Body of pancreas (tissue), 4 donors: Measurements from ENCODE around the gene TAC4. TPM values are rescaled to one million over a fixed set of nuclear protein-coding genes. Genes with fewer than 3 reads are reported as not detected.
A peak's percentile ranks its signal among the peaks of the same experiment; 100 is the strongest.

Source experiments
- ATAC-seq: fragments of 150-250 bp; one replicate; pipeline ENCODE4 v1.9.1; 2016
- DNase-seq, 4 donors: peaks; one replicate each; pipeline ENCODE4 v3.0.0-alpha.2; 2019
- H3K27ac ChIP-seq, 4 donors: fragments of 200-600 bp; sonication (generic); 1 replicate in 3 of 4; 2 replicates in 1 of 4; pipeline versions ENCODE4 v1.5.1 to v1.6.1; 2016 to 2019; ENCODE audit warnings: mild to moderate bottlenecking in 1 of 4, mixed read lengths in 1 of 4, moderate library complexity in 1 of 4
- H3K27me3 ChIP-seq, 2 donors: fragments of 200-600 bp; sonication (generic); one replicate each; pipeline ENCODE4 v1.6.0; 2016; ENCODE audit warnings: mild to moderate bottlenecking in 1 of 2
- H3K36me3 ChIP-seq, 2 donors: fragments of 200-600 bp; sonication (generic); replicated peaks in 1 of 2; 2 replicates each; pipeline ENCODE4 v1.5.1; 2016; ENCODE audit warnings: low read depth in 2 of 2; ENCODE audit not compliant: insufficient read depth in 1 of 2
- H3K4me1 ChIP-seq: fragments of 200-600 bp; sonication (generic); one replicate; pipeline ENCODE4 v1.6.0; 2016
- H3K4me3 ChIP-seq, 2 donors: fragments of 200-600 bp; sonication (generic); 1 replicate in 1 of 2; 2 replicates in 1 of 2; pipeline ENCODE4 v1.5.1; 2016 to 2019
- H3K9me3 ChIP-seq, 3 donors: fragments of 200-600 bp; sonication (generic); 1 replicate in 2 of 3; 2 replicates in 1 of 3; pipeline ENCODE4 v1.5.1; 2016
- CTCF ChIP-seq, 7 experiments: fragments of 450-650 bp in 4 of 7; fragments of 200-600 bp in 3 of 7; sonication (generic) in 3 of 7; IDR thresholded peaks; one replicate each; pipeline ENCODE4 v1.5.1; 2016 to 2019; ENCODE audit warnings: antibody characterized with exemption in 7 of 7
- POLR2A ChIP-seq, 3 donors: fragments of 450-650 bp; IDR thresholded peaks; one replicate each; pipeline ENCODE4 v1.6.1; 2016; ENCODE audit warnings: antibody characterized with exemption in 3 of 3, mild to moderate bottlenecking in 2 of 3
- WGBS, 2 donors: methylation state at CpG; one replicate each; pipeline ENCODE4 v1.1.5; 2017; 5-methylcytosine and 5-hydroxymethylcytosine counted together
- intact Hi-C: fragments of 100-400 bp; cut with DNase I; formaldehyde crosslinking; loops from one replicate; pipeline ENCODE4 v1.15.1; 2023
- total RNA-seq, 2 donors: library from RNA; depleted of rRNA; stranded (reverse); fragments of >200 nt; gene quantifications; one replicate each; pipeline ENCODE4 v1.1.0, GENCODE V29; 2016

Gene TAC4
- total RNA-seq, 2 donors from 2014 or later: not detected

DNA sequence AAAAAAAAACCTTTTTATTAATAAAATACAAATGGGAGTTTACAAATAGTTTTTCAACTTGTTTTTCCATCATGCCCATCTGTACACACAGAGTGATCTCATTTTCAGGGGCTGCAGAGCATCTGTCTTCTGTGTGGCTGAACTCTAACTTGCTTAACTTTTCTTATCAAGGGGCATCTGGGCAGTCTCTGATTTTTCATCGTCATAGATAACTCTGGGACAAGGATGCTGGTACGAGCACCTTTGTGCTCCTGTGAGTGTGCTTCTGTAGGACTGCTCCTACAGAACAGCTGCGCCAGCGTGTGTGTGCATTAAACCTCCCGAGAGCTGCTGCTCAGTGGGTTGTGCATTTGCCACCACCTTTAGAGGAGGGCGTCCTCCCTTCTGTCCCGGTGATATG is 34.6 kb upstream of the TAC4 start:
- no peak overlapping the region for H3K27ac ChIP-seq
- 41 to 52% methylated on average over 7 of the region's 7 CpGs for WGBS, 2 donors
- peaks cover 26% of the 10 kb centered on the region for H3K4me1 ChIP-seq
- H3K36me3 ChIP-seq: no peaks in the 10 kb centered on the region
- intact Hi-C loops: no loop called here
- peaks cover 0 to 4% of the 10 kb centered on the region in 2 donors for H3K27me3 ChIP-seq
- H3K9me3 ChIP-seq: no peaks in the 10 kb centered on the region
- no peak overlapping the region for H3K4me3 ChIP-seq
- no peak for DNase-seq
- TF ChIP-seq CTCF (IDR thresholded peaks at IDR 0.05): no peak
- TF ChIP-seq POLR2A (IDR thresholded peaks at IDR 0.05): no peak
- no peak for ATAC-seq

DNA sequence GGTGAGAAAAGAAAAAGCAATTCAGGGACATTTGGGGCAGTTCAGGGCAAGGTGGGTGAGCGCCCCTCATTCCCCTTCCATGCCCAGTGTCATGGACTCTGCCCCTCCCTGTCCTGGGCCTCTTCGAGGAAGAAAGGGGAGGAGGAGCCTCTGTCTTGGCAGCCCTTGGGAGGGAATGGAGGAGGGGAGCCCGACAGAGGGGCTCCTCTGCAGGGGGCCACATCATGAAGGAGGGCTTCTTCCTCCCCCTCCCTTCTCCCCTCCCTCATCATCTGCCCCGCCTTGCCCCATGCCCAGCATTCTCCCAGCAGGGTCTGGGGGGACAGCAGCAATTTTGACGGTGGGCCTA is 33.2 kb upstream of the TAC4 start:
- intact Hi-C loops: no loop called here
- WGBS, 2 donors: 36% methylated on average over 5 of the region's 5 CpGs
- Histone ChIP-seq H3K4me3 (no peak overlapping the region), H3K9me3 (no peaks in the 10 kb centered on the region), H3K4me1 (peaks cover 12% of the 10 kb centered on the region), H3K27ac (no peak overlapping the region), H3K36me3 (no peaks in the 10 kb centered on the region), H3K27me3 (peaks cover 0 to 4% of the 10 kb centered on the region in 2 donors)
- TF ChIP-seq CTCF (IDR thresholded peaks at IDR 0.05) (no peak), POLR2A (IDR thresholded peaks at IDR 0.05) (no peak)
- DNase-seq (no peak), ATAC-seq (no peak)

DNA sequence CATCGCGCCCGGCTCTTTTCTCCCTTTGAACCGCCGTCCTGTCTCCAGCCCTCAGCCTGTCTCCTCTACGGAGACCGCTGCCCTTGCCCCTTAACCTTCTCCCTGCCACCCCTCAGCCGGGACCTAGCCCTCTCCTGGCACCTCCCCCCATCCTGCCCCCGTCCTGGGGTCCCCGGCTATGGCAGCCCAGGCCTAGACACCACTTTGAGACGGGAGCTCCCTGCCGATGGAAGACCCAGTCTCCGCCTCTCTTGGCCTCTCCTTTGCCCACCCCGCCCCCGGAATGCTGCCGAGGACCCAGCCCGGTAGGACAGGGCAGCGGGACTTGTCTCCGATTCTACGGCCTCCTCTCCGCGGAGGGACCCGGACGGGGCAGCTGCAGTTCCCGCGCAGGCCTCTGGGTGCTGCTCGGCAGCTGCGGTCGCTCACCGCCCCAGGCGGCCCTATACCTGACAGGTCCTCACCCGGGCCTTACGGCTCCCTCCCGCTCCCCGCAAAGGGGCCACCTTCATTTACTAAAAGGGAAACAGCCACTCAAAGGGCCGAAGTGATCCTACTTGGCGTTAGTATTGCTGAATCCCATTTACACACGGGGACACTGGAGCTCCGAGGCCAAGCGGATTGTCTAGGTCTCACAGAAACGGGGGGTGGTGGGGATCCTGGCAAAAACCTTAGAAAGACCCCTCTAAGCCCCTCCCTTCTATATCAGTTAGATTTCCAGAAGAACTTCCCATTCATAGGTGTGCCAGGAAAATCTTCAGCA is 32.6 kb upstream of the TAC4 start:
- Histone ChIP-seq H3K4me1 (peaks cover 7% of the 10 kb centered on the region), H3K9me3 (no peaks in the 10 kb centered on the region), H3K4me3 (no peak overlapping the region), H3K27me3 (peaks cover 0 to 4% of the 10 kb centered on the region in 2 donors), H3K36me3 (no peaks in the 10 kb centered on the region), H3K27ac (no peak overlapping the region)
- peak; percentile 76 to 82 (median 80) for DNase-seq
- TF ChIP-seq CTCF (IDR thresholded peaks at IDR 0.05) (peak; percentile 91 to 98 (median 94)), POLR2A (IDR thresholded peaks at IDR 0.05) (no peak)
- peak; percentile 95 for ATAC-seq
- intact Hi-C loops: no loop called here
- WGBS, 2 donors: 9 to 30% methylated on average over 17 to 41 of the region's 41 CpGs

DNA sequence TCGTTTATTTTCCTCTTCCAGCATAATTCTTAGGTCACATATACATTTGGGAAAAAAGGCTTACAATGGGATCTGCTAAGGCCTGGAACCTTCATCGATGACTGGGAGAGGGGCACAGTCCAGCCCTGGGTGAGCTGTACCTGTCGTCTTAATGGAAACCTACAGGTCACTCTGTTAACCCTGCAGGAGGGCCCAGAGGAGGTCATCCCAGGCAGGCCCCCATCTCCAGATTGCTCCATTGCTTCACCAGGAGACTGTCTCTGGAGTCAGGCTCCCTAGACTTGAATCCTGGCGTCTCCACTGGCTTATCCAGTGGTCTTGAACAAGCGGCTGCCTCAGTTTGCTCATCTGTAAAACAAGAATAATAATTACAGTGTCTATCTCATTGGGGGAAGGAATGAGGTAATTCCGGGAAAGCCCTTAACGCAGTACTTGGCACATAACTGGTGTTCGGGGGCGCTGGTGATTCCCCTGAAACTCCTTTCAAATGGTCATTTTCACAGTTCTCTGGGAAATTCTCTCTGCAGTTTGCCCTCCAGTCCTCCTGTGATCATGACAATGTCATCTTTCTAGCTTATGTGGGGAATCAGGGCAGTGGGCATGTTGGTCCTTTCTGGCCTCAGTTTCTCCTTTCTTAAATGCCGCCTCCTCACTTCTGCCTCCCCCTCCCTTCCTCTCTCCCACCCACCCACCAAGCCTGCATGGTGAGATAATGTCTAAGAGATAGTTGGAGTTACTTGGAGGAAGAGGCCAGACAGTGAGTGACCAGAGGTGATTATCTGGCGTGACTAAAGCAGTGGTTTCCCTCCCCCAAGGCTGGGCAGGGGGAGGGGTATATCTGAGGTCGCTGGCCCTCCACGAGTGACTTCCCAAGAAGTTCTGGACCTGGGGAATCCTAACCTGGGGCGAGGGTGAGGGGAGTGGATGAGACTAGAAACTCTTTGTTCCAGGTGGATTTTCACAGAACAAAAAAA is 31.3 kb upstream of the TAC4 start:
- ATAC-seq (no peak), DNase-seq (no peak)
- 59 to 61% methylated on average over 14 of the region's 14 CpGs for WGBS, 2 donors
- intact Hi-C loops: no loop called here
- Histone ChIP-seq H3K9me3 (no peaks in the 10 kb centered on the region), H3K36me3 (no peaks in the 10 kb centered on the region), H3K27me3 (peaks cover 0 to 4% of the 10 kb centered on the region in 2 donors), H3K27ac (no peak overlapping the region), H3K4me3 (no peak overlapping the region), H3K4me1 (peaks cover 7% of the 10 kb centered on the region)
- no peak for TF ChIP-seq CTCF (IDR thresholded peaks at IDR 0.05)
